ENCODE data around the gene TMEM158.

DNA sequence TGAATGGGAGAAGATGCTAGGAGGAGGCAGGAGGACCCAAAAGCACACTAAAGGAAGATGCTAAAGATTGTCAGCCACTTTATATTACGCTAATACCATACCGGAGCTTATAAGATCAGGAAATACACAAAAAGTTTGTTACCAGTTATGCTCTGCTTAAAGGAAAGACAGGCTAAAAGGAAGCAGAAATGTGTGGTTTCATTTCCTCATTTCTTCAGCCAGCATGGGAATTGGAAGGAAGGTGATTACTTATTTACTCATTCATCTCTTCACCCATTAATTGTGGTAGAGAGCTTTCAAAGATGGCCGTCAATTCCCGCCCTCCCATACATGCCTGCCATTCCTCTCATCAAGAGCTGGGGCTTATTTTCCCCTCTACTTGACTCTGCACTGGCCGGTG lies 26.7 kb upstream of the TMEM158 start:
- TF ChIP-seq, protein P1, sequence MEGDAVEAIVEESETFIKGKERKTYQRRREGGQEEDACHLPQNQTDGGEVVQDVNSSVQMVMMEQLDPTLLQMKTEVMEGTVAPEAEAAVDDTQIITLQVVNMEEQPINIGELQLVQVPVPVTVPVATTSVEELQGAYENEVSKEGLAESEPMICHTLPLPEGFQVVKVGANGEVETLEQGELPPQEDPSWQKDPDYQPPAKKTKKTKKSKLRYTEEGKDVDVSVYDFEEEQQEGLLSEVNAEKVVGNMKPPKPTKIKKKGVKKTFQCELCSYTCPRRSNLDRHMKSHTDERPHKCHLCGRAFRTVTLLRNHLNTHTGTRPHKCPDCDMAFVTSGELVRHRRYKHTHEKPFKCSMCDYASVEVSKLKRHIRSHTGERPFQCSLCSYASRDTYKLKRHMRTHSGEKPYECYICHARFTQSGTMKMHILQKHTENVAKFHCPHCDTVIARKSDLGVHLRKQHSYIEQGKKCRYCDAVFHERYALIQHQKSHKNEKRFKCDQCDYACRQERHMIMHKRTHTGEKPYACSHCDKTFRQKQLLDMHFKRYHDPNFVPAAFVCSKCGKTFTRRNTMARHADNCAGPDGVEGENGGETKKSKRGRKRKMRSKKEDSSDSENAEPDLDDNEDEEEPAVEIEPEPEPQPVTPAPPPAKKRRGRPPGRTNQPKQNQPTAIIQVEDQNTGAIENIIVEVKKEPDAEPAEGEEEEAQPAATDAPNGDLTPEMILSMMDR (optimal IDR thresholded peaks at IDR 0.05 in 1 of 3, IDR thresholded peaks at IDR 0.05 in 1 of 3, conservative IDR thresholded peaks at IDR 0.05 in 1 of 3; ENCODE audit: extremely low read depth in 1 of 3, insufficient read depth in 2 of 3, low read length in 3 of 3): no peak
- no peak for TF ChIP-seq EZH2 (IDR thresholded peaks at IDR 0.05; ENCODE audit: low read length)
